Measurements from ENCODE around the gene SPTBN1.

GRCh38 chr2:54655046-54655809, 199.1 kb downstream of the SPTBN1 start:
- no peak for TF ChIP-seq EZH2 (IDR thresholded peaks at IDR 0.05; ENCODE audit: low read length, unreplicated experiment)
- TF ChIP-seq CTCF (conservative IDR thresholded peaks at IDR 0.05; ENCODE audit: low read depth, low read length), result no peak

Measured in PC-3 (cell line).